SK-N-SH treated with all-trans-retinoic acid at 6 μM for 48 hours (cell line): ENCODE measurements around the gene TMEM128.
"Not testable (repeated sequence)": the region's sequence is repeated elsewhere in the genome, so short reads cannot be mapped to it uniquely, and the experiment has no call there.

ENCODE experiments used
- ATAC-seq: fragments of 200-7000 bp; cut with Tn5 transposase; 3 replicates; pipeline ENCODE4 v1.9.1; 2020; ENCODE audit warnings: mild to moderate bottlenecking, moderate library complexity
- ARNTL ChIP-seq: fragments of 450-650 bp; formaldehyde crosslinking; IDR thresholded peaks from 2 replicates; pipeline ENCODE4 v1.5.0; 2020; ENCODE audit warnings: low read depth, mild to moderate bottlenecking, moderate library complexity, borderline replicate concordance
- BACH2 ChIP-seq: fragments of 250-450 bp; sonication (Bioruptor Pico); IDR thresholded peaks from 2 replicates; pipeline ENCODE4 v1.9.0; 2021; ENCODE audit warnings: mild to moderate bottlenecking, borderline replicate concordance
- CSDC2 ChIP-seq: fragments of 250-450 bp; sonication (Bioruptor Pico); IDR thresholded peaks from 2 replicates; pipeline ENCODE4 v1.5.0; 2020; ENCODE audit warnings: mild to moderate bottlenecking, moderate library complexity
- GLIS3 ChIP-seq: fragments of 250-450 bp; sonication (Bioruptor Pico); IDR thresholded peaks from 2 replicates; pipeline ENCODE4 v1.5.0; 2020; ENCODE audit warnings: mild to moderate bottlenecking, moderate library complexity
- ISL1 ChIP-seq: fragments of 250-450 bp; sonication (Bioruptor Pico); IDR thresholded peaks from 2 replicates; pipeline ENCODE4 v2.1.2; 2022; ENCODE audit warnings: mild to moderate bottlenecking, moderate library complexity
- OSR1 ChIP-seq: fragments of 250-450 bp; sonication (Bioruptor Pico); IDR thresholded peaks from 2 replicates; pipeline ENCODE4 v1.8.0; 2022; ENCODE audit warnings: moderate library complexity, mild to moderate bottlenecking, inconsistent platforms
- PPARA ChIP-seq: fragments of 250-450 bp; sonication (Bioruptor Pico); IDR thresholded peaks from 2 replicates; pipeline ENCODE4 v1.5.0; 2020; ENCODE audit warnings: mild to moderate bottlenecking, borderline replicate concordance
- RARB ChIP-seq: fragments of 250-450 bp; sonication (Bioruptor Pico); IDR thresholded peaks from 2 replicates; pipeline ENCODE4 v1.8.0; 2021; ENCODE audit warnings: mild to moderate bottlenecking, moderate library complexity
- ZFP3 ChIP-seq: fragments of 250-450 bp; sonication (Bioruptor Pico); IDR thresholded peaks from 2 replicates; pipeline ENCODE4 v1.5.0; 2020; ENCODE audit warnings: mild to moderate bottlenecking, moderate library complexity
- ZFP30 ChIP-seq: fragments of 450-650 bp; formaldehyde crosslinking; IDR thresholded peaks from 2 replicates; pipeline ENCODE4 v1.5.0; 2022; ENCODE audit warnings: mild to moderate bottlenecking, moderate library complexity
- ZNF565 ChIP-seq: fragments of 450-650 bp; formaldehyde crosslinking; conservative IDR thresholded peaks from 2 replicates; pipeline ENCODE4 v1.5.0; 2020; ENCODE audit warnings: low read depth, mild to moderate bottlenecking, moderate library complexity
- ZNF70 ChIP-seq: fragments of 450-650 bp; formaldehyde crosslinking; IDR thresholded peaks from 2 replicates; pipeline ENCODE4 v1.5.0; 2020; ENCODE audit warnings: mild to moderate bottlenecking, moderate library complexity
- TF ChIP-seq, protein P1 (sequence below): fragments of 250-450 bp; sonication (Bioruptor Pico); IDR thresholded peaks from 2 replicates; pipeline ENCODE4 v1.5.1; 2020; ENCODE audit warnings: low read depth, mild to moderate bottlenecking, moderate library complexity
- TF ChIP-seq, protein P2 (sequence below): fragments of 250-450 bp; sonication (Bioruptor Pico); IDR thresholded peaks from 2 replicates; pipeline ENCODE4 v1.8.0; 2021; ENCODE audit warnings: low read depth, mild to moderate bottlenecking, moderate library complexity, borderline replicate concordance
- TF ChIP-seq, protein P3 (sequence below): fragments of 250-450 bp; sonication (Bioruptor Pico); IDR thresholded peaks from 2 replicates; pipeline ENCODE4 v1.8.0; 2020; ENCODE audit warnings: mild to moderate bottlenecking, moderate library complexity, borderline replicate concordance
- TF ChIP-seq, protein P4 (sequence below): fragments of 250-450 bp; sonication (Bioruptor Pico); IDR thresholded peaks from 2 replicates; pipeline ENCODE4 v1.5.0; 2020; ENCODE audit warnings: mild to moderate bottlenecking, moderate library complexity
- TF ChIP-seq, protein P5 (sequence below): fragments of 250-450 bp; sonication (Bioruptor Pico); IDR thresholded peaks from 2 replicates; pipeline ENCODE4 v1.5.1; 2021; ENCODE audit warnings: mild to moderate bottlenecking, moderate library complexity

TMEM128 gene

DNA sequence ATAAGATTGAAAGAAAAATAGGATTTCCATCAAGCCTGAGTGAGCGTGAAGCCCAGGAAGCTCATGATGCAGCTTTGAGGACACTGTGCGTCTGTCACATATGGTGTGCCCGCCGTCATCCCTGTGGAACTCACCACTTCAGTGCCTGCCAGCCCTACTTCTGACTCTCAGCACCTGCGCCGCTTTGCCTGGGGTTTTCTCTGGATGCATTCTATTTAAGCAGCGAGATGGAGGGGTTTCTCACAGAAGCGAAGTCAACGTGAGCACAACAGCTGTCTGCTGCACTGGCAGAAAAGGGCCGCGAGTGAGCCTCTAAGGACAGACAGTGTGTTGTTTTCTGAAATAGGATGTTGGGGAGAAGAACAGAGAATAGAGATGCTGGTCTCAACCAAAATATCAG lies 6.2 kb upstream of the TMEM128 start:
- TF ChIP-seq, protein P1, sequence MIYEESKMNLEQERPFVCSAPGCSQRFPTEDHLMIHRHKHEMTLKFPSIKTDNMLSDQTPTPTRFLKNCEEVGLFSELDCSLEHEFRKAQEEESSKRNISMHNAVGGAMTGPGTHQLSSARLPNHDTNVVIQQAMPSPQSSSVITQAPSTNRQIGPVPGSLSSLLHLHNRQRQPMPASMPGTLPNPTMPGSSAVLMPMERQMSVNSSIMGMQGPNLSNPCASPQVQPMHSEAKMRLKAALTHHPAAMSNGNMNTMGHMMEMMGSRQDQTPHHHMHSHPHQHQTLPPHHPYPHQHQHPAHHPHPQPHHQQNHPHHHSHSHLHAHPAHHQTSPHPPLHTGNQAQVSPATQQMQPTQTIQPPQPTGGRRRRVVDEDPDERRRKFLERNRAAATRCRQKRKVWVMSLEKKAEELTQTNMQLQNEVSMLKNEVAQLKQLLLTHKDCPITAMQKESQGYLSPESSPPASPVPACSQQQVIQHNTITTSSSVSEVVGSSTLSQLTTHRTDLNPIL (CRISPR knock-in tag), result no peak

DNA sequence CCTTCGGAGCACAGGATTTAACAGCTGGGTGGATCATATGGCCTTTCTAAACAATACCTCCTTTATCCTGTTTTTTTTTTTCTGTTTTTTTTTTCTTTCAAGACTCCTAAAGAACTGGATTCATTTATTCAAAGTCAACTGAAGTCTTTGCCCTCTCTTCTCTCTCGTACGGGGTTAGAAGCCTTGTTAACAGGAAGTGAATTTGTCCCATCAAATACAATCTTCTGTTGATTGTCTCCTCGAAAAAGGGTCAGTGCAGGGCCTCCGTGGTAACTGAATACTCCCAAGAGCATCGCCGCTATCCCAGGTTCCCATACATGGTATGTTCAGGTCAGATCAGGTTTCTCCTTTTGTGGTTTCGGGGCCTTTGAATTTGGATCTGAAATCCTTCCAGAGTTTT lies 1.8 kb upstream of the TMEM128 start:
- ATAC-seq, result no peak

More for the DNA sequence above, 6.2 kb upstream of the TMEM128 start:
- ATAC-seq, result no peak

DNA sequence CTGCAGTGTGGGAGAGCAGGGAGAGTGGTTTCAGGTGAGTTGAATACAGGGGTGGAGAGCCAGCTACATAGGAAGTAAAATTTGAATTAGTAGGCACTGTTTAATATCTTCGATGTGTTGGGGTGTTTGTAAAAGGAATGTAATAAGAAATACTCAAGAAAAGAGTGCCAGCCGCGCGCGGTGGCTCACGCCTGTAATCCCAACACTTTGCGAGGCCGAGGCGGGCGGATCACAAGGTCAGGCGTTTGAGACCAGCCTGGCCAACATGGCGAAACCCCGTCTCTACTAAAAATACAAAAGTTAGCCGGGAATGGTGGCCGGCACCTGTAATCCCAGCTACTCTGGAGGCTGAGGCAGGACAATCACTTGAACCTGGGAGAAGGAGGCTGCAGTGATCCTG lies 1.3 kb upstream of the TMEM128 start:
- ATAC-seq, result not testable (repeated sequence)

More for the DNA sequence above, 1.8 kb upstream of the TMEM128 start:
- TF ChIP-seq ZNF565 (no peak), ISL1 (CRISPR knock-in tag) (no peak), ZFP30 (CRISPR knock-in tag) (no peak), RARB (CRISPR knock-in tag) (no peak), ARNTL (no peak), GLIS3 (CRISPR knock-in tag) (no peak), BACH2 (CRISPR knock-in tag) (no peak), PPARA (CRISPR knock-in tag) (no peak), OSR1 (no peak), CSDC2 (no peak), ZFP3 (no peak), ZNF70 (CRISPR knock-in tag) (no peak)
- TF ChIP-seq, protein P2, sequence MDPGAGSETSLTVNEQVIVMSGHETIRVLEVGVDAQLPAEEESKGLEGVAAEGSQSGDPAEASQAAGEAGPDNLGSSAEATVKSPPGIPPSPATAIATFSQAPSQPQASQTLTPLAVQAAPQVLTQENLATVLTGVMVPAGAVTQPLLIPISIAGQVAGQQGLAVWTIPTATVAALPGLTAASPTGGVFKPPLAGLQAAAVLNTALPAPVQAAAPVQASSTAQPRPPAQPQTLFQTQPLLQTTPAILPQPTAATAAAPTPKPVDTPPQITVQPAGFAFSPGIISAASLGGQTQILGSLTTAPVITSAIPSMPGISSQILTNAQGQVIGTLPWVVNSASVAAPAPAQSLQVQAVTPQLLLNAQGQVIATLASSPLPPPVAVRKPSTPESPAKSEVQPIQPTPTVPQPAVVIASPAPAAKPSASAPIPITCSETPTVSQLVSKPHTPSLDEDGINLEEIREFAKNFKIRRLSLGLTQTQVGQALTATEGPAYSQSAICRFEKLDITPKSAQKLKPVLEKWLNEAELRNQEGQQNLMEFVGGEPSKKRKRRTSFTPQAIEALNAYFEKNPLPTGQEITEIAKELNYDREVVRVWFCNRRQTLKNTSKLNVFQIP (CRISPR knock-in tag), result no peak
- TF ChIP-seq, protein P1 (CRISPR knock-in tag), result no peak
- TF ChIP-seq, protein P3, sequence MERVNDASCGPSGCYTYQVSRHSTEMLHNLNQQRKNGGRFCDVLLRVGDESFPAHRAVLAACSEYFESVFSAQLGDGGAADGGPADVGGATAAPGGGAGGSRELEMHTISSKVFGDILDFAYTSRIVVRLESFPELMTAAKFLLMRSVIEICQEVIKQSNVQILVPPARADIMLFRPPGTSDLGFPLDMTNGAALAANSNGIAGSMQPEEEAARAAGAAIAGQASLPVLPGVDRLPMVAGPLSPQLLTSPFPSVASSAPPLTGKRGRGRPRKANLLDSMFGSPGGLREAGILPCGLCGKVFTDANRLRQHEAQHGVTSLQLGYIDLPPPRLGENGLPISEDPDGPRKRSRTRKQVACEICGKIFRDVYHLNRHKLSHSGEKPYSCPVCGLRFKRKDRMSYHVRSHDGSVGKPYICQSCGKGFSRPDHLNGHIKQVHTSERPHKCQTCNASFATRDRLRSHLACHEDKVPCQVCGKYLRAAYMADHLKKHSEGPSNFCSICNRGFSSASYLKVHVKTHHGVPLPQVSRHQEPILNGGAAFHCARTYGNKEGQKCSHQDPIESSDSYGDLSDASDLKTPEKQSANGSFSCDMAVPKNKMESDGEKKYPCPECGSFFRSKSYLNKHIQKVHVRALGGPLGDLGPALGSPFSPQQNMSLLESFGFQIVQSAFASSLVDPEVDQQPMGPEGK (CRISPR knock-in tag), result no peak
- TF ChIP-seq, protein P4, sequence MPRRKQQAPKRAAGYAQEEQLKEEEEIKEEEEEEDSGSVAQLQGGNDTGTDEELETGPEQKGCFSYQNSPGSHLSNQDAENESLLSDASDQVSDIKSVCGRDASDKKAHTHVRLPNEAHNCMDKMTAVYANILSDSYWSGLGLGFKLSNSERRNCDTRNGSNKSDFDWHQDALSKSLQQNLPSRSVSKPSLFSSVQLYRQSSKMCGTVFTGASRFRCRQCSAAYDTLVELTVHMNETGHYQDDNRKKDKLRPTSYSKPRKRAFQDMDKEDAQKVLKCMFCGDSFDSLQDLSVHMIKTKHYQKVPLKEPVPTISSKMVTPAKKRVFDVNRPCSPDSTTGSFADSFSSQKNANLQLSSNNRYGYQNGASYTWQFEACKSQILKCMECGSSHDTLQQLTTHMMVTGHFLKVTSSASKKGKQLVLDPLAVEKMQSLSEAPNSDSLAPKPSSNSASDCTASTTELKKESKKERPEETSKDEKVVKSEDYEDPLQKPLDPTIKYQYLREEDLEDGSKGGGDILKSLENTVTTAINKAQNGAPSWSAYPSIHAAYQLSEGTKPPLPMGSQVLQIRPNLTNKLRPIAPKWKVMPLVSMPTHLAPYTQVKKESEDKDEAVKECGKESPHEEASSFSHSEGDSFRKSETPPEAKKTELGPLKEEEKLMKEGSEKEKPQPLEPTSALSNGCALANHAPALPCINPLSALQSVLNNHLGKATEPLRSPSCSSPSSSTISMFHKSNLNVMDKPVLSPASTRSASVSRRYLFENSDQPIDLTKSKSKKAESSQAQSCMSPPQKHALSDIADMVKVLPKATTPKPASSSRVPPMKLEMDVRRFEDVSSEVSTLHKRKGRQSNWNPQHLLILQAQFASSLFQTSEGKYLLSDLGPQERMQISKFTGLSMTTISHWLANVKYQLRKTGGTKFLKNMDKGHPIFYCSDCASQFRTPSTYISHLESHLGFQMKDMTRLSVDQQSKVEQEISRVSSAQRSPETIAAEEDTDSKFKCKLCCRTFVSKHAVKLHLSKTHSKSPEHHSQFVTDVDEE (CRISPR knock-in tag), result no peak

DNA sequence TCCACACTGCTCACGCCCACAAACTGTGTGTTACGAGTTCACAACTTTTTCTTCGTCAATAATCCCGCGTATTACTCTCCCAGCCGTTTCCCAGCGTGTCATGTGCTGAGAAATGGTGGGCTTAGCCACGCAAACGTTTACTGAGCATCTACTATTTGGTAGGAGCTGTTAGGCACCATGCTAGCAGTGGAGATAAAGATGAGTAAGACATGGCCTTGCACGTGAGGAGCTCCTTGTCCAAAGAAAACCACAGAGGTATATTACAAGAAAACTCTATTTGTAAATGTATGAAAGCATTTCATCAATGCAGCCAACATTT lies 821 bp upstream of the TMEM128 start:
- TF ChIP-seq OSR1 (no peak), BACH2 (CRISPR knock-in tag) (no peak), PPARA (CRISPR knock-in tag) (no peak), RARB (CRISPR knock-in tag) (no peak), ISL1 (CRISPR knock-in tag) (no peak)
- TF ChIP-seq, protein P4 (CRISPR knock-in tag), result no peak
- TF ChIP-seq, protein P5, sequence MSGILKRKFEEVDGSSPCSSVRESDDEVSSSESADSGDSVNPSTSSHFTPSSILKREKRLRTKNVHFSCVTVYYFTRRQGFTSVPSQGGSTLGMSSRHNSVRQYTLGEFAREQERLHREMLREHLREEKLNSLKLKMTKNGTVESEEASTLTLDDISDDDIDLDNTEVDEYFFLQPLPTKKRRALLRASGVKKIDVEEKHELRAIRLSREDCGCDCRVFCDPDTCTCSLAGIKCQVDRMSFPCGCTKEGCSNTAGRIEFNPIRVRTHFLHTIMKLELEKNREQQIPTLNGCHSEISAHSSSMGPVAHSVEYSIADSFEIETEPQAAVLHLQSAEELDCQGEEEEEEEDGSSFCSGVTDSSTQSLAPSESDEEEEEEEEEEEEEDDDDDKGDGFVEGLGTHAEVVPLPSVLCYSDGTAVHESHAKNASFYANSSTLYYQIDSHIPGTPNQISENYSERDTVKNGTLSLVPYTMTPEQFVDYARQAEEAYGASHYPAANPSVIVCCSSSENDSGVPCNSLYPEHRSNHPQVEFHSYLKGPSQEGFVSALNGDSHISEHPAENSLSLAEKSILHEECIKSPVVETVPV (CRISPR knock-in tag), result no peak
- no peak for ATAC-seq
